ENCODE measurements around the gene NXF1.
A peak's percentile ranks its signal among the peaks of the same experiment; 100 is the strongest.
"Not testable (repeated sequence)": the region's sequence is repeated elsewhere in the genome, so short reads cannot be mapped to it uniquely, and the experiment has no call there.

NXF1 gene

GRCh38 chr11:62831520-62832335 is 26.5 kb upstream of the NXF1 start, which contains the start of gene STX5:
Gene STX5 (minus strand): TSS chr11:62832051. CDS start chr11:62831243, 808 bp downstream.
- FAIRE-seq: peak; percentile 95

- no peak for FAIRE-seq
Observed at GRCh38 chr11:62830904-62831519, 25.8 kb upstream of the NXF1 start.

- not testable (repeated sequence) for FAIRE-seq
Observed at GRCh38 chr11:62828130-62828529, 22.9 kb upstream of the NXF1 start.

- FAIRE-seq: no peak
Observed at GRCh38 chr11:62823677-62824076, 18.4 kb upstream of the NXF1 start.

DNA sequence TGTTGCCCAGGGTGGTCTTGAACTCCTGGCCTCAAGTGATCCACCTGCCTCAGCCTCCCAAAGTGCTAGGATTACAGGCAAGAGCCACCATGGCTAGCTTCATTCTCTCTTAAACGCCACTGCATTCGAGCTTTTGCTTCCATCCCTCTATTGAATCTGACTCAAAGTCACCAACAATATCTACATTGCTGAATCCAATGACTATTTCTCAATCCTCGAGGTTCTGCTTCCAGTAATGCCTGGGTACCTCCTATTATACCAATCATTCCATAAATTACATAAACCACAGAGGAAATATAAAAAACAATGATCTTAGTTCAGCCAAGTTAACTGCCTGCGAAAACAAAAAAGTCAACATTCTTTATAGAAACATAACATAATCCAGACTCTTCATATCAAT is 11.9 kb upstream of the NXF1 start:
- FAIRE-seq: no peak

- FAIRE-seq: no peak
Observed at GRCh38 chr11:62816557-62816956, 11.3 kb upstream of the NXF1 start.

DNA sequence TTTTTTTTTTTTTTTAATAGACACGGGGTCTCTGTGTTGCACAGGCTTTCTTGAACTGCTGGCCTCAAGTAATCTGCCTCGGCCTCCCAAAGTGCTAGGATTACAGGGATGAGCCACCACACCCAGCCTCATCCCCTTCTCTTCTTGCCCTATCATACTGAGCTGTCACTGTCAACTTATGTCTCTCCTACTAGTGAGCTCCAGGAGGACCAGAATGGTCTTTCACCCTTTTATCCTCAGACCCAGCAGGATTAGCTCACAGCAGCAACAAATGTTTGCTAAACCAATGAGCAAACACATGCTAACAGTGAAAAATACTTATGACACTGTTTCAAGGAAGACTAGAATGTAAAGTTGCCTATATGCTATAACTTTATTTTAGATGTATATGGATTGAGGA is 6.4 kb upstream of the NXF1 start:
- no peak for FAIRE-seq

GRCh38 chr11:62810748-62811147 is 5.5 kb upstream of the NXF1 start:
- FAIRE-seq: no peak

GRCh38 chr11:62806611-62807121 is 1.4 kb upstream of the NXF1 start:
- FAIRE-seq: no peak

DNA sequence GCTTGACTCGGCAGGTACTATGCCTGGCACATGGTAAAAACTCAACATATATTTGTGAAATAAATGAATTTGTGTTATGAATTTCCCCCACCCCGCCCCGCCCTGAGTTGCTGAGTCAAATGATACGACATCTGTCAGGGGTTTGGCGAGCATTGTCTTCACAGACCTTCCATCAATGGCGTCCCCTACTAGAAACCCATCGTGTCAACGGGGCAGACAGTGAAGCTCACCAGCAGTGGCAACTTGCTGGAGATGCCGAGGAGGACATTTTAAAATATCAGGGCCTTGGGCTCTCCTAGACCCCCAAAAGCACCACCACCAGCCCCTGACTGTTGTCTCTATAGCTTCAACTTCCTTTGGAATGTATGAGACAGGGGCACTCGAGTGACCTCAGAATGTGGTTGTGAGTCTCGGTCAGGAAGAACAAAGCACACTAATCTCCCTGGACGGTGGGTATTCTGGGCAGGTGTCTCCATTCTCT is 761 bp upstream of the NXF1 start:
- no peak for FAIRE-seq

DNA sequence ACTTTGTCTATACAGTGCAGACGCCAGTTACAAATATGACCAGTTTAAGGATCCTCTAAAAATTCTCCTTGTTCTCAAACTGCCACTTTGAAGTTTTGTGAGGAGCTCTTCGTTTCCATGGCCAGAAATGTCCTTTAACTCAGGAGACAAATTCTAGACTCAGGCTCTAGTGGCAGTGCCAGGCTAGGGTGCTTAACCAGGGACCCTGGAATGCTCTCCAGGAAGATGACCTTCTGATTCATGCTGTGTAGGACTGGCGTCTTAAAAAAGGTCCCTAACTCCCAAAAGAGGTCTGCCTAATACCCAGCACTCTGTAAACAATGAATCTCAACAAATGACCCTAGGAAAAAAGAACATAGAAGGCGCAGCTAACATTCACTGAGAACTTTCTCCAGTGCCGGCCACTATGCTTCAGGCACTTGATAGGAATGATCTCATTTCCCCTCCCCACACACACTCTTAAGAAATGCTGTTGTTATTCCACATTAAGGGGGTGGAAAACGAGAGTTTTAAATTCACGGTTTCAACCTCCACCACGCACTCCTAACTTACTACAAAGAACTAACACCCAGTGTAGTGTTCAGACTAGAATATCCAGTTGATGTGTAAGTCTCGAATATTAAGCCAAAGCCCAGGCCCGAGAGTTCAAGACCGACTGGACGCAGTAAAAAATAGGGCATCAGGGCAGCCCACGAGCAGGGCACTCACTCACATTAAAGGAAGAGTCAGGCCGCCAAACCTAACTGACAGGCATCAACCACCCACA is 747 bp downstream of the NXF1 start:
- FAIRE-seq: no peak

- FAIRE-seq: no peak
Observed at GRCh38 chr11:62801071-62801470, 4.2 kb downstream of the NXF1 start.

DNA sequence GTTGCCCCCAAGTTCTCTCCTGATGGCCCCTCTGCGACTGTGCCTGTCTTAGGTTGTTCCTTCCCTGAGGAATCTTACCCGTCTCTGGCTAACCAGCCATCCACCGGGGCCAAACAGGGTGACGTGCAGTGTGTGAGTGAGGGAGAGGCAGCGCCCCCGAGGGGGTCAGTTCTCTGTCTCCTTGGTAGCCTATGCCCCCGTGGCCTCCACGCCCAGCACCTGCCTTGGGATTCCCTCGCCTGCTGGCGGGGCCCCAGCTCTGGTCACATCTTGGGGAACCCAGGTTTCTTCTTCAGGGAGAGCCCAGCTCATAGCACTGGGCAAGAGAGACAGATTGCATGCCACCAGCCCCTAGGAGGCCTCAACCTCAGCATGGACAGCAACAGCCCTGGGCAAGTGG is 5.8 kb downstream of the NXF1 start:
- no peak for FAIRE-seq

- FAIRE-seq: no peak
Observed at GRCh38 chr11:62796281-62796680, 9.0 kb downstream of the NXF1 start.

DNA sequence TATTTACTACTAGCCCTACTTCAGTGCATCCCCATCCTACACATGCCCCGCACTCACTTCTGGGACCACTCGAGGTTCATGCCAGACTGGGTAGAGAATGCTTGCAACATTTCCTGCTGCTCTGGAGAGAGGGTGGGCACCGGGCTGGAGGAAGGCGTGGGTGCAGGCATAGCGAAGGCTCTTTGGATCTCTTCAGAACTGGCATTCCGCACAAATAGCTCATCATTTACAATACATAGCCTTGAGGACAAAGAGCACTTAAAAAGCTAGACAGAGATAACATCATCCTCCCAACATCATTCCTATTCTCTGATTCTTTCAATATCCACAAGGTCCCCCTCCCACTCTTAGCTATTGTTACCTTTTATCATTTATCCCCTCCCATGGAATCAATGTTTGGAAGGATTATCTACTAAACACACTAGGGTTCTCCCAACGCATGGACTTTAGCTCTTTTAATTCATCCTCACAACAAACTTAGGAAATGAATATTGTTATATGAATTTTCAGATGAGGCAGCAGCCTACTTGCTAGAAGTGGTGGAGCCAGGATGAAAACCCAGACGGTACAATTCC is 11.0 kb downstream of the NXF1 start:
- FAIRE-seq: no peak

DNA sequence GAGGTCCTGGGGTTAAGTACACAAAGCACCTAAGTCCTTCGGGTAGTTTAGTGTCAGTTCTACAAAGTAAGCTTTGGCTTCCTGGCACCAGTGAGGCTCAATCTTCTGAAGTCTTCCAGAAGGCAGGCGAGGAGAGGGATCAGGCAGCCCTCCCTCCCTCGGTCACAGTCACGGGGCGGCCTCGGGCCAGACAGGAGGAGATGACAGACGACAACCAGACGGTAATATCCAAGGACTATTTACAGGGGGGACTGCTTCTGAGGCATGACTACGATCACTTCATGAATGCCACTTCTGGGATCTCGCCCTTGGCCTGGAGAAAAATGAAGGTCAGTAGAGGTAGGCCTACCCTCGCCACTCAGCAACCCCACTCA is 13.1 kb downstream of the NXF1 start:
- no peak for FAIRE-seq

- peak; percentile 28 for FAIRE-seq
Observed at GRCh38 chr11:62791501-62792201, 13.6 kb downstream of the NXF1 start, which contains the start of gene TMEM223. Gene TMEM223 (minus strand): TSS chr11:62792006. CDS start chr11:62791994, 12 bp downstream.

- FAIRE-seq: no peak
Observed at GRCh38 chr11:62789576-62789975, 15.7 kb downstream of the NXF1 start.

DNA sequence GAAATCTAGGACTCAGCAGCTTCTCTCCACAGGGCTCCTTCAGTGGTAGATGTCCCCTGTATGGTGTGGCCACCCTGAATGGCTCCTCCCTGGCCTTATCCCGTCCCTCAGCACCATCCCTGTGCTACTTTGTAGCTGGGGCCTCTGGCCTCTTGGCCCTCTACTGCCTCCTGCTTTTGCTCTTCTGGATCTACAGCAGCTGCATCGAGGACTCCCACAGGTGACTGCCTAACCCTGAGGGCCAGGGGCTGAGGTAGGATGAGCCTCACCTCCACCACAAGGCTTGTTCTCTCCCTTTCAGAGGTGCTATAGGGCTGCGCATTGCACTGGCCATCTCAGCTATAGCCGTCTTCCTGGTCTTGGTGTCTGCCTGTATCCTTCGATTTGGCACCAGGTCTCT is 16.2 kb downstream of the NXF1 start:
- no peak for FAIRE-seq

DNA sequence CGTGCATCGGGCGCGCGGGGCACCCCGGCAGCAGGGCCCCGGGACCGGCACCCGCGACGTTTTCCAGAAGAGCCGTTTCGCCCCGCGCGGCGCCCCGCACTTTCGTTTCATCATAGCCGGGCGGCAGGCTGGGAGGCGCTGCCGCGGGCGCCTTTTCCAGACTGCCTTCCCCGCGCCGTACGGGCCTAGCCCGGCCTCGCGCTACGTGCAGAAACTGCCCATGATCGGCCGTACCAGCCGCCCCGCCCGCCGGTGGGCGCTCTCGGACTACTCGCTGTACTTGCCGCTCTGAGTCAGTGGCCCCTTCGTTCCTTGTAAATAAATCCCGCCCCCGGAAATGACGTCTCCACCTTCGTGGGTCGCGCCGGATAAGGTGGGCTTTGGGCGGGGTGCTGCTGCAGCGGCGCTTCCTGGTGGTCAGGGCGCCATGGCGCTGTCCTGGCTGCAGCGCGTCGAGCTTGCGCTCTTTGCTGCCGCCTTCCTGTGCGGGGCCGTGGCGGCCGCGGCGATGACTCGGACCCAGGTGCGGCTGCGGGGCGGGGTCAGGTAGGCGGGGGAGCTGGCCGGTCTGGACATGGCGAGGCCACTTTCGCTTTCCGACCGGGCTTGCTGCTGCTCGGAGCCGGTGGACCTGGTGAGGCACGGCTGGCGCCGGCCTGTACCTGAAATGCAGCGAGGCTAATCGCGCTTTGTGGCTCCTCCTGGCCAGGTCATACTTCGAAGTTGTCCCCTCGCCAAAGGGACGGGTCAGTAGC is 18.1 kb downstream of the NXF1 start, which contains the start of gene TMEM179B:
TMEM179B (plus strand) TSS at position 398 of the 755 bp plus-strand sequence; CDS start at position 428, 30 bp downstream.
- FAIRE-seq: peak; percentile 63

DNA sequence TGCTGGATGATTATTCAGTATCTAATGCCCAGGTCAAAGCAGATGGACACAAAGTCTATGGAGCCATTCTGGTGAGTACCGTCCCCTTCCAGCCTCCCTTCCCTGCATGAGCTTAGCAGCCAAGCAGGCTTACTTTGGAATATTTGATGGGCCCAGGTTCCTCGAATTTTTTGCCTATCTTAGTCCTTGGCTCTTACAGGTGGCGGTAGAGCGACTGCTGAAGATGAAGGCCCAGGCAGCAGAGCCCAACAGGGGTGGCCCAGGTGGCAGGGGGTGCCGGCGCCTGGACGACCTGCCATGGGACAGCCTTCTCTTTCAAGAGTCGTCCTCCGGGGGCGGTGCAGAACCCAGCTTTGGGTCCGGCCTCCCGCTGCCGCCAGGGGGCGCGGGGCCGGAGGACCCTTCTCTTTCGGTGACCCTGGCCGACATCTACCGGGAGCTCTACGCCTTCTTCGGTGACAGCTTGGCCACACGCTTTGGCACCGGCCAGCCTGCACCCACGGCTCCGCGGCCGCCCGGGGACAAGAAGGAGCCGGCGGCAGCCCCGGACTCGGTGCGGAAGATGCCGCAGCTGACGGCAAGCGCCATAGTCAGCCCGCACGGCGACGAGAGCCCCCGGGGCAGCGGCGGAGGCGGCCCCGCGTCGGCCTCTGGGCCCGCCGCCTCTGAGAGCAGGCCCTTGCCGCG is 18.8 kb downstream of the NXF1 start:
- FAIRE-seq: no peak

Data from G401.6 (cell line).